Activated CD4-positive, alpha-beta T cell treated with anti-CD3 and anti-CD28 coated beads for 36 hours (primary cell): Measurements from ENCODE around the gene PUS1. TPM values are rescaled to one million over a fixed set of nuclear protein-coding genes. Genes with fewer than 3 reads are reported as not detected.

Experiments used
- ATAC-seq: fragments of 200-7000 bp; cut with Tn5 transposase; one replicate; pipeline ENCODE4 v1.10.0; 2021; ENCODE audit warnings: mild to moderate bottlenecking, moderate library complexity
- CTCF ChIA-PET: fragments of 350-600 bp; sonication (Branson Sonifier 250); formaldehyde crosslinking; loops from one replicate; lab custom pipeline; 2021; ENCODE audit warnings: antibody characterized with exemption; lab: Charles Lee
- POLR2A ChIA-PET: fragments of 350-600 bp; sonication (Branson Sonifier 250); formaldehyde crosslinking; loops from one replicate; lab custom pipeline; 2021; ENCODE audit warnings: antibody characterized with exemption, inconsistent platforms; lab: Charles Lee
- DNase-seq: peaks from one replicate; pipeline ENCODE4 v3.0.0-alpha.2; 2020
- H3K27ac Mint-ChIP-seq: one replicate; pipeline ENCODE4 v1.8.0; 2021; ENCODE audit warnings: mixed read lengths
- H3K27me3 Mint-ChIP-seq: one replicate; pipeline ENCODE4 v1.8.0; 2021; ENCODE audit warnings: mixed read lengths
- H3K36me3 Mint-ChIP-seq: one replicate; pipeline ENCODE4 v1.8.0; 2021; ENCODE audit warnings: low read depth, mixed read lengths
- H3K4me1 Mint-ChIP-seq: one replicate; pipeline ENCODE4 v1.8.0; 2021; ENCODE audit warnings: mixed read lengths
- H3K4me3 Mint-ChIP-seq: one replicate; pipeline ENCODE4 v1.8.0; 2021; ENCODE audit warnings: mild to moderate bottlenecking, moderate library complexity, mixed read lengths
- H3K9me3 Mint-ChIP-seq: one replicate; pipeline ENCODE4 v1.8.0; 2021; ENCODE audit warnings: low read depth, mixed read lengths
- intact Hi-C, 2 experiments: fragments of 100-400 bp; cut with DNase I in 1 of 2; cut with micrococcal nuclease in 1 of 2; formaldehyde crosslinking; loops; one replicate each; pipeline versions ENCODE4 v1.14.2 to v1.15.1; 2022 to 2024; cut with DNase I, micrococcal nuclease
- total RNA-seq, 2 experiments: library from RNA; stranded (reverse); gene quantifications; one replicate each; pipeline ENCODE4 v1.2.3, GENCODE V29; 2021

PUS1 gene
- total RNA-seq, 2 experiments from 2014 or later = 37.8 to 56.5 TPM

GRCh38 chr12:131989021-131989420, 59.9 kb downstream of the PUS1 start:
- no peaks in the 10 kb centered on the region for H3K9me3 Mint-ChIP-seq
- H3K36me3 Mint-ChIP-seq = peaks cover 42% of the 10 kb centered on the region
- DNase-seq (no peak), ATAC-seq (no peak)
- ChIA-PET POLR2A (no interaction called here), CTCF (no interaction called here)
- H3K27me3 Mint-ChIP-seq = no peaks in the 10 kb centered on the region
- no peak overlapping the region for H3K4me3 Mint-ChIP-seq
- intact Hi-C loops = no loop called here
- no peak overlapping the region for H3K27ac Mint-ChIP-seq
- H3K4me1 Mint-ChIP-seq = no peaks in the 10 kb centered on the region

GRCh38 chr12:131990066-131990979, 61.2 kb downstream of the PUS1 start:
- H3K4me3 Mint-ChIP-seq = no peak overlapping the region
- DNase-seq = no peak
- ChIA-PET POLR2A (no interaction called here), CTCF (no interaction called here)
- H3K9me3 Mint-ChIP-seq = no peaks in the 10 kb centered on the region
- ATAC-seq = no peak
- intact Hi-C loops = no loop called here
- no peaks in the 10 kb centered on the region for H3K27me3 Mint-ChIP-seq
- H3K4me1 Mint-ChIP-seq = no peaks in the 10 kb centered on the region
- no peak overlapping the region for H3K27ac Mint-ChIP-seq
- peaks cover 47% of the 10 kb centered on the region for H3K36me3 Mint-ChIP-seq

GRCh38 chr12:131990980-131991305, 61.9 kb downstream of the PUS1 start:
- POLR2A ChIA-PET = no interaction called here
- no peaks in the 10 kb centered on the region for H3K4me1 Mint-ChIP-seq
- intact Hi-C loops = no loop called here

GRCh38 chr12:131991816-131992430, 62.8 kb downstream of the PUS1 start:
- no peak overlapping the region for H3K27ac Mint-ChIP-seq
- no peak for ATAC-seq

More at GRCh38 chr12:131990980-131991305, 61.9 kb downstream of the PUS1 start:
- Mint-ChIP-seq H3K4me3 (no peak overlapping the region), H3K27me3 (no peaks in the 10 kb centered on the region), H3K27ac (no peak overlapping the region), H3K9me3 (no peaks in the 10 kb centered on the region), H3K36me3 (peaks cover 48% of the 10 kb centered on the region)
- no peak for ATAC-seq
- CTCF ChIA-PET = no interaction called here
- no peak for DNase-seq

GRCh38 chr12:131994589-131994988, 65.5 kb downstream of the PUS1 start:
- H3K27ac Mint-ChIP-seq = peak overlapping the region; percentile 9
- ATAC-seq = no peak
- H3K9me3 Mint-ChIP-seq = no peaks in the 10 kb centered on the region
- POLR2A ChIA-PET = no interaction called here
- H3K27me3 Mint-ChIP-seq = no peaks in the 10 kb centered on the region
- intact Hi-C loops = no loop called here
- DNase-seq = no peak
- no peak overlapping the region for H3K4me3 Mint-ChIP-seq
- no peaks in the 10 kb centered on the region for H3K4me1 Mint-ChIP-seq
- CTCF ChIA-PET = no interaction called here
- H3K36me3 Mint-ChIP-seq = peaks cover 35% of the 10 kb centered on the region

More at GRCh38 chr12:131991816-131992430, 62.8 kb downstream of the PUS1 start:
- Mint-ChIP-seq H3K27me3 (no peaks in the 10 kb centered on the region), H3K36me3 (peaks cover 44% of the 10 kb centered on the region), H3K9me3 (no peaks in the 10 kb centered on the region), H3K4me3 (no peak overlapping the region), H3K4me1 (no peaks in the 10 kb centered on the region)
- ChIA-PET CTCF (no interaction called here), POLR2A (no interaction called here)
- intact Hi-C loops = no loop called here
- no peak for DNase-seq

Other genes with a start within 250 kb of the PUS1 start
- 10 to 100 TPM; 47.9 to 73.1 TPM for gene SFSWAP, start 218.2 kb upstream of the PUS1 start, total RNA-seq
- not detected for gene MMP17, start 100.9 kb upstream of the PUS1 start, total RNA-seq
- 10 to 100 TPM; 12.9 to 14.4 TPM for gene ULK1, start 34.7 kb upstream of the PUS1 start, total RNA-seq
- gene EP400, start 20.7 kb downstream of the PUS1 start, total RNA-seq = 10 to 100 TPM; 46.4 to 51.3 TPM
- 10 to 100 TPM; 19.2 to 31.4 TPM for gene DDX51, start 215.0 kb downstream of the PUS1 start, total RNA-seq
- gene NOC4L, start 215.2 kb downstream of the PUS1 start, total RNA-seq = 10 to 100 TPM; 30.5 to 35.7 TPM